ENCODE data around the gene BCL2L14. TPM values are rescaled to one million over a fixed set of nuclear protein-coding genes. Genes with fewer than 3 reads are reported as not detected.

Gene BCL2L14
- total and polyA plus RNA-seq, 2 experiments from 2014 or later: 4.9 to 17.8 TPM

DNA sequence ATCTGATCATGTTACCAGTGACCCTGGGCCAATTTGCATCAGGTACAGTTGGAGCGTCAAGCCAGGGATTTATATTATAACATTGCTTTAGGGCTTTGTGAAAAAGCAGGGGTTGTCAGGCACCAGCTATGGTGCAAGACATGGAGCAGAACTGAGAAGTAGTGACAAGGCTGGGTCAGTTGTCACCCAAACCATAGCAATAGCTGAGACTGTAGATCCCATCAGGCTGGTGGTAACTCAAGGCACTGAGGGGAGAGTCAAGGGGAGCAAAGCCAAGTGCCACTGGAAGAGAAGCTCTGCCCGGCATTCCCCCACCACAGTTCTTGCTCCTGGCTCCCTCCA, 16.9 kb downstream of the BCL2L14 start:
- Histone ChIP-seq H3K79me2 (no peaks in the 10 kb centered on the region), H3K36me3 (replicated peaks; ENCODE audit: insufficient read depth, low read depth) (no peaks in the 10 kb centered on the region), H3K4me2 (no peak overlapping the region), H3K9me2 (replicated peaks; ENCODE audit: insufficient read depth) (no peaks in the 10 kb centered on the region), H3K4me3 (no peak overlapping the region), H3K27me3 (no peaks in the 10 kb centered on the region), H3K4me1 (ENCODE audit: insufficient read depth) (peaks cover 1% of the 10 kb centered on the region), H4K20me1 (ENCODE audit: insufficient read depth, poor library complexity, severe bottlenecking) (no peaks in the 10 kb centered on the region), H2AFZ (no peak overlapping the region), H3K27ac (no peak overlapping the region), H3K9me3 (ENCODE audit: low read depth) (no peaks in the 10 kb centered on the region)
- WGBS (ENCODE audit: low lambda C conversion rate, missing lambda C conversion rate): 90% methylated on average over 2 of the region's 2 CpGs
- TF ChIP-seq EZH2phosphoT487 (IDR thresholded peaks at IDR 0.05; ENCODE audit: low read depth, severe bottlenecking, unreplicated experiment) (no peak), EZH2 (IDR thresholded peaks at IDR 0.05; ENCODE audit: borderline replicate concordance) (no peak)
- TF ChIP-seq, protein P1, sequence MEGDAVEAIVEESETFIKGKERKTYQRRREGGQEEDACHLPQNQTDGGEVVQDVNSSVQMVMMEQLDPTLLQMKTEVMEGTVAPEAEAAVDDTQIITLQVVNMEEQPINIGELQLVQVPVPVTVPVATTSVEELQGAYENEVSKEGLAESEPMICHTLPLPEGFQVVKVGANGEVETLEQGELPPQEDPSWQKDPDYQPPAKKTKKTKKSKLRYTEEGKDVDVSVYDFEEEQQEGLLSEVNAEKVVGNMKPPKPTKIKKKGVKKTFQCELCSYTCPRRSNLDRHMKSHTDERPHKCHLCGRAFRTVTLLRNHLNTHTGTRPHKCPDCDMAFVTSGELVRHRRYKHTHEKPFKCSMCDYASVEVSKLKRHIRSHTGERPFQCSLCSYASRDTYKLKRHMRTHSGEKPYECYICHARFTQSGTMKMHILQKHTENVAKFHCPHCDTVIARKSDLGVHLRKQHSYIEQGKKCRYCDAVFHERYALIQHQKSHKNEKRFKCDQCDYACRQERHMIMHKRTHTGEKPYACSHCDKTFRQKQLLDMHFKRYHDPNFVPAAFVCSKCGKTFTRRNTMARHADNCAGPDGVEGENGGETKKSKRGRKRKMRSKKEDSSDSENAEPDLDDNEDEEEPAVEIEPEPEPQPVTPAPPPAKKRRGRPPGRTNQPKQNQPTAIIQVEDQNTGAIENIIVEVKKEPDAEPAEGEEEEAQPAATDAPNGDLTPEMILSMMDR (IDR thresholded peaks at IDR 0.05; ENCODE audit: poor library complexity): no peak
- DNase-seq (ENCODE audit: low spot score): no peak

DNA sequence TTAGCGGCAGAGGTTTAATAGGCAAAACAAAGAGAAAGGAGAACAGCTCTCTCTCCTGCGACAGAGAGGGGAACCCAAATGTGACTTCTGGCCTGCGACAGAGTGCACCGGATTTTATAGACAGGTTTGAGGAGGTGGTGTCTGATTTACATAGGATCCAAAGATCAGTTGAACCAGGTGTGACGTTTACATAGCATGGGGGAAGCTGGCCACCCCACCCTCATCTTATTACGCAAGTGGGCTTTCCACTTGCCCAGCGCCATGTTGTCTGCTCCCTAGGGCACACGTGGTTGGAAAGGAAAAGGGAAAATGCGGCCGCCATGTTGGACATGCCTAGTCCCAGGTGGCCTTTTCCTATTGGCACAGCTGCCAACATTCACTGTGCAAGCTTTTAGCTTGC, 17.4 kb downstream of the BCL2L14 start:
- no peak overlapping the region for H3K4me3 ChIP-seq
- H3K4me2 ChIP-seq: no peak overlapping the region
- H3K4me1 ChIP-seq (ENCODE audit: insufficient read depth): no peaks in the 10 kb centered on the region
- H3K9me3 ChIP-seq (ENCODE audit: low read depth): no peaks in the 10 kb centered on the region
- H3K79me2 ChIP-seq: no peaks in the 10 kb centered on the region
- no peaks in the 10 kb centered on the region for H4K20me1 ChIP-seq (ENCODE audit: insufficient read depth, poor library complexity, severe bottlenecking)
- no peaks in the 10 kb centered on the region for H3K27me3 ChIP-seq
- no peak for DNase-seq (ENCODE audit: low spot score)
- H3K27ac ChIP-seq: no peak overlapping the region
- no peak for TF ChIP-seq EZH2 (IDR thresholded peaks at IDR 0.05; ENCODE audit: borderline replicate concordance)
- TF ChIP-seq, protein P1 (IDR thresholded peaks at IDR 0.05; ENCODE audit: poor library complexity): no peak
- no peak for TF ChIP-seq EZH2phosphoT487 (IDR thresholded peaks at IDR 0.05; ENCODE audit: low read depth, severe bottlenecking, unreplicated experiment)
- H3K36me3 ChIP-seq (replicated peaks; ENCODE audit: insufficient read depth, low read depth): no peaks in the 10 kb centered on the region
- no peak overlapping the region for H2AFZ ChIP-seq
- H3K9me2 ChIP-seq (replicated peaks; ENCODE audit: insufficient read depth): no peaks in the 10 kb centered on the region
- 87% methylated on average over 10 of the region's 10 CpGs for WGBS (ENCODE audit: low lambda C conversion rate, missing lambda C conversion rate)

DNA sequence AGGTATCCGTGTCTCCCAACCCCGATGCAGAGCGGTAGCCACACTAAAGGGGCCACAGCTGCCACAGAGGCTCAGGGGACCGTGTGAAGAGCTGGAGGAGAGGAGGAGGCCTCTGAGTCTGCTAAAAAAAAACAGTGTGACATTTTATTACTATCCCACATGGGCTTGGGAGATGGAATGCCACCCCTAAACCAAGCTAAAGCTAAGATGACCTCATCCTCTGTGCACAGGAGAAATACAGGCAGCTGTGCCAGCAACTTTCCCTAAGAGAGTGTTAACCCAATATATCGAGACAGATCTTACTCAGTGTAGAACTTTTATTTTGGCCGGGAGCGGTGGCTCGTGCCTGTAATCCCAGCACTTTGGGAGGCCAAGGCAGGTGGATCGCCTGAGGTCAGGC, 18.0 kb downstream of the BCL2L14 start:
- H4K20me1 ChIP-seq (ENCODE audit: insufficient read depth, poor library complexity, severe bottlenecking): no peaks in the 10 kb centered on the region
- H3K4me3 ChIP-seq: no peak overlapping the region
- no peaks in the 10 kb centered on the region for H3K9me3 ChIP-seq (ENCODE audit: low read depth)
- no peak overlapping the region for H2AFZ ChIP-seq
- no peak overlapping the region for H3K4me2 ChIP-seq
- no peaks in the 10 kb centered on the region for H3K36me3 ChIP-seq (replicated peaks; ENCODE audit: insufficient read depth, low read depth)
- H3K27me3 ChIP-seq: no peaks in the 10 kb centered on the region
- H3K27ac ChIP-seq: no peak overlapping the region
- no peaks in the 10 kb centered on the region for H3K9me2 ChIP-seq (replicated peaks; ENCODE audit: insufficient read depth)
- 90% methylated on average over 9 of the region's 9 CpGs for WGBS (ENCODE audit: low lambda C conversion rate, missing lambda C conversion rate)
- TF ChIP-seq EZH2phosphoT487 (IDR thresholded peaks at IDR 0.05; ENCODE audit: low read depth, severe bottlenecking, unreplicated experiment) (no peak), EZH2 (IDR thresholded peaks at IDR 0.05; ENCODE audit: borderline replicate concordance) (no peak)
- TF ChIP-seq, protein P1 (IDR thresholded peaks at IDR 0.05; ENCODE audit: poor library complexity): no peak
- no peaks in the 10 kb centered on the region for H3K4me1 ChIP-seq (ENCODE audit: insufficient read depth)
- DNase-seq (ENCODE audit: low spot score): no peak
- H3K79me2 ChIP-seq: no peaks in the 10 kb centered on the region

DNA sequence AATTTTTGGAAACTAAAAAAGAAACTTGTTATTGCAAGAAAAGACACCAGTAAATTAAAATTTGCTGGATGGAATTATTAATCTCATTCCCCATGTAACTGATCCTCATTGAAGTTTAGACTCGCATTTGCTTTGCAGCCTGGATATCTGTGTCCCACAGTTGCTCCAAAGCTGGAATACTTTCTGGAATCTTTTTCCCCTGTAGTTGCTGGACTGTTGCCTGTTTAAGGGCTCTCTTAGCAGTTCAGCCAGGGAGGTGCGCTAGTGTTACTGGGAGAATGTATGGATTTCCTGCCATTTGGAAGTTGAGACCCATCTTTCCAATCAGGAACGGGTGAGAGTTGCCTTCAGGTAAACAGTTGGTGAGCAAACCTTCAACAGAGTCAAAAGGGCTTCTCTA, 20.3 kb downstream of the BCL2L14 start:
- Histone ChIP-seq H3K4me2 (no peak overlapping the region), H3K36me3 (replicated peaks; ENCODE audit: insufficient read depth, low read depth) (no peaks in the 10 kb centered on the region), H3K9me2 (replicated peaks; ENCODE audit: insufficient read depth) (no peaks in the 10 kb centered on the region), H3K4me3 (no peak overlapping the region), H3K27ac (no peak overlapping the region), H2AFZ (no peak overlapping the region), H4K20me1 (ENCODE audit: insufficient read depth, poor library complexity, severe bottlenecking) (no peaks in the 10 kb centered on the region), H3K9me3 (ENCODE audit: low read depth) (no peaks in the 10 kb centered on the region), H3K4me1 (ENCODE audit: insufficient read depth) (no peaks in the 10 kb centered on the region), H3K27me3 (no peaks in the 10 kb centered on the region), H3K79me2 (no peaks in the 10 kb centered on the region)
- TF ChIP-seq, protein P1 (IDR thresholded peaks at IDR 0.05; ENCODE audit: poor library complexity): no peak
- no peak for TF ChIP-seq EZH2 (IDR thresholded peaks at IDR 0.05; ENCODE audit: borderline replicate concordance)
- no peak for DNase-seq (ENCODE audit: low spot score)
- 89% methylated on average over 3 of the region's 3 CpGs for WGBS (ENCODE audit: low lambda C conversion rate, missing lambda C conversion rate)

All from hepatocyte (in vitro differentiated cells).